Activated CD4-positive, alpha-beta T cell treated with anti-CD3 and anti-CD28 coated beads, Interleukin-2, amount 50 U/mL, for 48 hours (primary cell): ENCODE results near the gene OR51D1.

Experiments
- DNase-seq, 2 experiments: peaks; one replicate each; pipeline ENCODE4 v3.0.0-alpha.2; 2020

Gene OR51D1, protein sequence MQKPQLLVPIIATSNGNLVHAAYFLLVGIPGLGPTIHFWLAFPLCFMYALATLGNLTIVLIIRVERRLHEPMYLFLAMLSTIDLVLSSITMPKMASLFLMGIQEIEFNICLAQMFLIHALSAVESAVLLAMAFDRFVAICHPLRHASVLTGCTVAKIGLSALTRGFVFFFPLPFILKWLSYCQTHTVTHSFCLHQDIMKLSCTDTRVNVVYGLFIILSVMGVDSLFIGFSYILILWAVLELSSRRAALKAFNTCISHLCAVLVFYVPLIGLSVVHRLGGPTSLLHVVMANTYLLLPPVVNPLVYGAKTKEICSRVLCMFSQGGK

DNA sequence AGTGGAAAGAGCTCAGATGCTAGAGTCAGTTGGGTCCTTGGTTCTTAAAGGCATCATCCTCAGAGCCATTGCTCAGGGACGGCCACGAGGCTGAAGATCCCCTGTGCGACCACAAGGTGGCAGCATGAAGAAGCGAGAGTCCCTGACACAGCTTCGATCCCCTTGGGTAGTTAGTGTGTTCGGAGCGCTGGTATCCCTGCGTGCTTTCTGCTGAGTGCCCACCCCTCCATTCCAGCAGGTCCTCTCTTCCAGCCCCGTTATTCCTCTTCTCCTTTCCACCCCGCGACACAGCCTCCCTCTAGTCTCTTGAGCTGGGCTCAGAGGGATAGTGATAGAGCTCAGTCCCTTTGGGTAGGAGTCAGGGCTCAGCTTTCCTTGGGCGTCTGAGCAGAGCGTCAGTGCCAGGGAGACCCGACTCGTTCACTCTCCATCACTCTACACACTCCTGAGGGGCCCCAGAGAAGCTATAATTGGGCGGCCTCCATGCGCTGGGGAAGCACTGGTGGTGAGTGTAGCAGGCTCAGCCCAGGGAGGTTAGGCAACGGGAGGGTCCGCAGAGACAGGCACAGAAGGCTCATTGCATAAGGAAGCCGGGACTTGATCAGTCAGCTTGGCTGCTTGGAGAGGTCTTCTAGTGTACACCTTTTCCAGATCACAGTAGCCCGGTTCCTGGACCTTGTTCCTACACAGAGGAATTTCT, at the start of gene OR51D1:
Gene OR51D1 (plus strand): TSS at position 516 of the 700 bp plus-strand sequence. CDS start 2,314 bp downstream, outside the sequence.
- peak; percentile 67 to 78 for DNase-seq

GRCh38 chr11:4589017-4589416, 48.3 kb upstream of the OR51D1 start:
- no peak for DNase-seq

GRCh38 chr11:4593739-4594138, 43.5 kb upstream of the OR51D1 start, which contains the start of gene OR52I1:
TSS of gene OR52I1 (plus strand) at chr11:4594039. CDS start at chr11:4594039, 0 bp downstream.
- DNase-seq: no peak

- DNase-seq: no peak
Observed at GRCh38 chr11:4605057-4605456, 32.2 kb upstream of the OR51D1 start.

DNA sequence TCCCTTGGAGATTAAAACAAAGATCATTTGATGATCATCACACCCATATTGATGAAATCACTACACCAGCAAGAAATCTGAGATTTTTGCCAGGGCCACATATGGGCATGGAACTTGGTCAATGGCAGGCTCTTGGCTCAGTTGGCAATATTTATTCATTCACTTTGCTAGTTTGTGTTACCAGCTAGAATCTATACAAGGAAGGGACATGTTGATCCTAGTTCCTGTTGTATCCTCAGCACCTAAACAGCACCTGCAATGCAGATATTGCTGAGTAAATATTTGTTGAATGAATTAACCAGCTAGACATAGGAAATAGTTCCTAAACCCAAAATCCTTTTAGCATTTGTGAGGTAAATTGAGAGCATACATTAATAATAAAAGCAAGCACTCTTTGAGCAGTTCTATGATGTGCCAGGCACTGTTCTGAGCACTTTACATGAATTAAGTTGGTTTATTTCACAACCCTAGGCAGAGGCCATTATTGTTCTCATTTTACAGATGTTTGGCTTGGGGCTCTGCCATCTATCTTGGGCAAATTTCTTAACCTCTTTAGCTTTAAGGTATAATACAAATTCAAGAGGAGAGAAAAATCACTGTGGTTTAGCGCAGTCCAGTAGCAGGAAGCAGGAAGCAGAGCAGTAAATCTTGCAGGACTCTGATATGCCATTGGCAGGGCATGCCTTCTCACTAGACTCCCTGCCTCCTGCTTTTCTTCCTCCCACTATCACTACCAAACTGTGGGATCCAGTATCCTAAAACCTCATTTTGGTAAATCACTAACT, 30.9 kb upstream of the OR51D1 start:
- no peak for DNase-seq

GRCh38 chr11:4607096-4607495, 30.2 kb upstream of the OR51D1 start:
- no peak for DNase-seq

DNA sequence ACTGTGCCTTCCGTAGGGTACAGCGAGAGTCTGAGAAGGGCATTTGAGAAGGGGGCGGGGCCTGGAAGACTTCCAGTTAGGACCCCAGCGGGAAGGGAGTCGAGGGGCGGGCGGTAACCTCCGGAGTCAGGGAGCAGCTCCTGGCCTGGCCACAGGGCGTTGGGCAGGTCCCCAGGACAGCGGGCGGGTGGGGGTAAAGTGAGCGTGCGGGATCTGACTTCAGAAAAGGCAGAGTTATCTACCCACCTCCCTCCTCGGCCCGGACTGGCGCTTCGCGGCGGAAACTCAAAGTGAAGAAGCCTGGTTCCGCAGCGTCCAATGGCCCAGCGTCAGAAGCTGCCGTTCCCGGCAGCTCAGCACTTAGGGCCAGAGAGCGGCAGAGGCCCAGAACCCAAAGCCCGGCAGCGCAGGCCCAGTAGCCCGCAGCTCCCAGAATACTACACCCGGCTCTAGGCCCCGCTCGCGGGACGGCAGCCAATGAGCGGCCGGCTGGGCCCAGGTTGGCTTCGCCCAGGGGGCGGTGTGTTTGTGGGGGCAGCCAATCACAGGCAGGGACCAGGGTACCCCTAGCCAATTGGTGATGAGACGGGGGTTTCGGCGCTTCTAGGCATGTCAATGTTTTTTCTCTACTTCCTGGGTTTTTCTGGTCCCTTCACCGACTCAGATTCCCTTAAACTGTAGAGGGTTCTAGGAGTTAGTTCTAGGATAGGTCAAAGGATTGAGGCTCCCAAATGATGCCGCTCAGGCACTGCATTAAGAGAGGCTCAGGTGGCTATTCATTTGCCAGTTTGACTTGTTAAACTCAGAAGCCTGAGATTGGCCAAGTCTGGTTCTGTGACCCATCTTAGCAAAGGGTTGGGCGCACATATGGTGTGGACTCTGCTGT, 29.3 kb upstream of the OR51D1 start, which contains the start of gene TRIM68:
Gene TRIM68 (minus strand): TSS at position 451 of the 886 bp plus-strand sequence. CDS start 2,727 bp downstream, outside the sequence.
- peak; percentile 93 to 94 for DNase-seq

DNA sequence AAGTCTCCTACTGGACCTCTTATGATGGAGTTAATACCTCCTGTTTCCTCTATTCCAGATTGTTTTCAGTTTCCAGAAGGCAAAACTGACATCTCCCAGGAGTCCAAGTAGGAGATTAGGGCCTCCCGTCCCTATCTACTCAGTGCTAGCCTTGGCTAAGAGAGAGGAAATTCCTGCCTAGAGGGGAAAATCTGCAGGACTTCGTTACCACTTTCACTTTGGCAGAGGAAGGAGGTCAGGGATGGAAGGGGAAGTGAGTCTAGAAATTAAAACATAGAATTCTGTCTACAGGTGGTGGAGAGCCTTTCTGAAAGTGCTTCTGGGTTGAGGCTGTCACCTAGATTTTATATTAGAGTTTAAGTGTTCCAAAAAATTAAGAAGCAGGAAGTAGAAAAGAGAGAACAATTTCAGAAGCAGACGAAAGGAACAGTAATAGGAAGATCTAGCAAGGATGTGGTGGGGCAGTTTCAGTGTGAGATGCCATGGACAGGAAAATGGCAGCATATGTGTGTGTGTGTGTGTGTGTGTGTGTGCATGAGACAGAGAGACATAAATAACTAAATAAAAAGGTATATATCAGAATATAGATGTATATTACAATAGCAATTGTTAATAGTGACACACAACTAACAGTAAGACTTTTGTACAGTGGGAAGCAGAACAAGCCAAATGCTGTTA, 26.9 kb upstream of the OR51D1 start:
- DNase-seq: peak in 1 of 2 experiments; percentile 12

DNA sequence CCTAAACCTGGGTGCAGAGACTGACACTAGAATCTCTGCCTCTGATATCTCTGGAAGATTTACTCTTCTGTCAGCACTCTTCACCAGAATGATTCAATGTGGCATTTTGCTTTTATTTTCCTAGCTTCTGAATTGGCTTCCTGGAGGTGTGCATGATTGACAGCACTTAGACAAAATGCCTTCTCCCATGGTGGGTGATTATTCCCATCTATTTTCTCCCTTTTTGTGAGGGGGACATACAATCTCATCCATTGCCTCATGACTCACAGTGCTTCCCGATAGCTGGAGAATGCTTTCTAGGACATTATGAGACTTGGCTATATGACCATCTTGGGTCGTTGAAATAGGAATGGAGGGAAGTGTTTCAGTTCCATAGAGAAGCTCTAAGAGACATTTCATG, 25.3 kb upstream of the OR51D1 start:
- no peak for DNase-seq

- DNase-seq: no peak
Observed at GRCh38 chr11:4615856-4616444, 21.3 kb upstream of the OR51D1 start.

DNA sequence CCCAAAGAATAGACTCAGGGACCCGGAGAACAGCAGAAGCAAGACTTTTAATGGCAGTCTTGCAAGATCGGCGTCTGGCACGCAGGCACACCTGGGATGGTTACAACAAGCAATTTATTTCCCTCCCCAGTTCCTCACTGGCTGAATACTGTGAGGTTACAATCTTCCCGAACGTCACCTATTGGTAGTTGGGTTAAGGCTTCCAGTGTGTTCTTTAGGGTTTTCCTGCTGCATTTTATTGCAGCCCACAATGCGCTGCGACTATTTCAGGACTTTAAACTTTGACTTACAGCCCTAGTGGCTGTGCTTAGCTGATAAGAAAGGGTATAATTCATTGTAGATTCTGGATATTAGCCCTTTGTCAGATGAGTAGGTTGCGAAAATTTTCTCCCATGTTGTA, 17.8 kb upstream of the OR51D1 start:
- no peak for DNase-seq

DNA sequence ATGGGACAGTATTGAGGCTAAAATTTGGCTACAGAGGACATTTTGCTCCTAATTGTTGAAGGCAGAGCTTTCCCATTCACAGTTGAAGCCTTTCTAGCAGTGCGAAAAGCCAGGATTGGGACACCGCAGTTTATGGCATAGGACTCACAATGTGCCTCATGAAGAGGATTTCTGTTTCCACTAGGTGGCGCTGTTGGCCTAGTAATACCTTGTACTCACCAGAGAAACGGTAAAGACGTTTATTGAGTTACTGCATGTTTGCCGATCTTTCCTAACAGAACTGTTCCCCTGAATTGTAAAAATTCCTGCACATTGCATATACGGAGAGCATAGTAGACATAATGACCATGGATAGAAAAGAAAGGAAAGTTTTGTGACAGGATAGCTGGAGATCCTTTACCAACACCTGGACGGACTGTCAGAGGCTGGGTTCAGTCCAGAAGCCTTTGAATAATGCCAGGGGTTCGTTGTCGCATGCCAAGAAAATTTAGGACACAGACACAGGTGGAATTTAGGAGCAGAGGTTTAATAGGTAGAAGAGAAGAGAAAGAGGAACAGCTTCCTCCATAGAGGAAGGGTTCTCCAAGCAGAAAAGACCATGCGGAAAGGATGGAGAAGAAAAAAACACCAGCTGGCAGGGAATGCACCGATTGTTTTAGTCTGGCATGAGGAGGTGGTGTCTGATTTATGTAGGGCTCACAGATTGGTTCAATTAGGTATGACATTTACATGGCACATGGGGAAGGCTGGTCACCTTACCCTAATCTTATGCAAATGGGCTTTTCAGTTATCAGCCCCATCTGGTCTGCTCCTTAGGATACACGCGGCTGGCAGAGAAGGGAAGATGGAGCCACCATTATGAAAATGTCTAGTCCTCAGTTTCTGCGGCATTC, 10.8 kb upstream of the OR51D1 start:
- DNase-seq: peak; percentile 50 to 61

GRCh38 chr11:4636136-4636535, 1.1 kb upstream of the OR51D1 start:
- no peak for DNase-seq

DNA sequence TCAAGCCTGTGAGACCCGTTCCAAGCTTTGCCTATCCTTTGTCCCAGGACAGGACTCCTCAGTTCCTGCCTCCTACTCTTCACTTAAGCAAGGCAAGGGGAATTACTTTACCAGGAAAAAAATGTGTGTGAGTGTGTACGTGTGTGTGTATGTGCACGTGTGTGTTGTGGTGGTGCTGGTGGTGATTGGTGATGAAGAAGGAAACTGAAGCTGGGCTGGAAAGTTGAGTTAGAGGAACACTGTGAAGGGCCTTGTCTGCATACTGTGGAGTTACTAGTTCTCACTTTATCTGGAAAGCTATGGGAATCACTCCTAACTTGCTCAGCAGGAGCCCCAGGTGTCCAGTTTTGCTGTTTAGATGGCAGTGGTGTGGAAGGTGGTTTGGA, 378 bp downstream of the OR51D1 start:
- DNase-seq: no peak

- no peak for DNase-seq
Observed at GRCh38 chr11:4639931-4640330, 2.7 kb downstream of the OR51D1 start.

DNA sequence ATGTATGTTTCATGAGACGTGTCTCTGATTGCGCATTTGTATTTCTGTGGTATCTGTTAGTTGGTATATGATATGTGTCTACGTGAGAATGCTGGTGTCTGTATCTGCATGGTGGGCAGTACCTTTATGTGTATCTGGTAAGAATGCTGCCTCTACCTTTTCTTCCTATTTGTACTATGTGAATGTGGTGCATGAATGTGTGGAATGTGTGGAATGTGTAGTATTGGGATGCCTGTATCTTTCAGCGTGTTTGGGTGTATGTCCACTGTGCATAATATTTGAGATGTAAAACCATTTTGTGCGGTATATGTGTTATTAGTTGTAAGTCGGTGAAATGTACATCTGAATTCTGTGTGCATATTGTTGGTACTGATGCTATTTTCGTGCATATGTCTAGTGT, 4.2 kb downstream of the OR51D1 start:
- no peak for DNase-seq

- no peak for DNase-seq
Observed at GRCh38 chr11:4642043-4642442, 4.8 kb downstream of the OR51D1 start.

DNA sequence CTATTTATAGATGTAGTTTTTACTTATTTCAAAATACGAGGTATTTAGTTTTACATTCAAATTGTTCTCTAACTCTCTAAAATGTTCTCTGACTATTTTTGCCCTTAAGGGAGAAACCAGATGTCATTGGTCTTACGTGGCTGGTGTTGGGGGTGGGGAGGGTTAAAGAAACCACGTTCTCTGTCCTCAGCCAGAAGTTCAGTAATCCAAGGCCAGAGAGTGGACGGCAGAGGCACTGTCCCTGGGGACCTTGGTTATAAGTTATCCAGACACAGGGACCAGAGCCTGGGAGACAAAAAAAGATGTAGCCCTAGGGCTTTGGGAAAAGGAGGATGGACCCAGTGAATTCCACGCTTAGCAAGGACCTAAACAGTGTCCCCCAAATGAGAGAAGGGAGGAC, 5.8 kb downstream of the OR51D1 start:
- DNase-seq: no peak

- DNase-seq: no peak
Observed at GRCh38 chr11:4643682-4644081, 6.4 kb downstream of the OR51D1 start, which contains the start of gene OR51E1. TSS of gene OR51E1 (plus strand) at chr11:4643982. CDS start at chr11:4652527, 8,545 bp downstream.

DNA sequence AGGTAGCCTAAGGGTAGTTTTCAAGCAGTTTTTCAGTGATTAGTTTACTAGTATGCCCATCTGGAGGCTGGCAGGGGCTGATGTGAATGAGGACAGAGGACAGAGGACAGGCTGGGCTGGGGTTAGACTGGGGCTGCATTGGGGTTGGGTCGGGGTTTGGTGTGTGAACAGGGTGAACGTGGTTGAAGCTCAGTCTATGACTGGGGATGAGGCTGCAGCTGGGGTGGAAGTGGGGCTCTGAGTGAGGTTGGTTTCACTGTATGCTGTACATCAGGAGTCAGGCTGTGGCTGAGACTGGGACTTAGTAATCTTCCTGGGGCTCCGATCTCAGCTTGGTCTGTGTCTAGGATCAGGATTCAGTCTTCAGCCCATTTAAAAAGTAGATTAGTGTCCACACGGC, 7.0 kb downstream of the OR51D1 start:
- DNase-seq: no peak
